Psoas muscle (tissue), 8 donors: ENCODE measurements around the gene FBXO45. TPM values are rescaled to one million over a fixed set of nuclear protein-coding genes. Genes with fewer than 3 reads are reported as not detected.
"Not testable (repeated sequence)": the region's sequence is repeated elsewhere in the genome, so short reads cannot be mapped to it uniquely, and the experiment has no call there.

Experiments
- ATAC-seq, 4 donors: fragments of 200-7000 bp; cut with Tn5 transposase; one replicate each; pipeline ENCODE4 v1.9.1; 2020; ENCODE audit warnings: moderate library complexity in 3 of 4, mild to moderate bottlenecking in 2 of 4
- DNase-seq, 2 donors: peaks; one replicate each; pipeline ENCODE4 v3.0.0-alpha.2; 2020
- H3K27ac ChIP-seq: fragments of 200-600 bp; one replicate; pipeline ENCODE4 v1.8.0; 2022
- H3K27me3 ChIP-seq, 3 donors: fragments of 200-600 bp in 1 of 3; one replicate each; pipeline versions ENCODE4 v1.6.1 to v1.8.0; 2013 to 2022; ENCODE audit warnings: low read length in 2 of 3, mild to moderate bottlenecking in 2 of 3, moderate library complexity in 1 of 3; ENCODE audit not compliant: insufficient read depth in 3 of 3
- H3K36me3 ChIP-seq, 2 donors: fragments of 200-600 bp in 1 of 2; one replicate each; pipeline versions ENCODE4 v1.6.1 to v1.8.0; 2013 to 2022; ENCODE audit warnings: low read depth in 1 of 2, mild to moderate bottlenecking in 1 of 2, moderate library complexity in 1 of 2; ENCODE audit not compliant: insufficient read depth in 1 of 2
- H3K4me1 ChIP-seq: fragments of 200-600 bp; one replicate; pipeline ENCODE4 v1.8.0; 2022
- H3K4me3 ChIP-seq: fragments of 200-600 bp; one replicate; pipeline ENCODE4 v1.8.0; 2022; ENCODE audit warnings: mild to moderate bottlenecking
- H3K9me3 ChIP-seq: fragments of 200-600 bp; one replicate; pipeline ENCODE4 v1.8.0; 2022
- WGBS, 3 donors: extraction: QIAGEN DNeasy Blood & Tissue Kit; methylation state at CpG; one replicate each; pipeline versions ENCODE4 v1.1.6 to v1.1.7; 2013; 5-methylcytosine and 5-hydroxymethylcytosine counted together
- intact Hi-C, 2 donors: fragments of 100-400 bp; cut with DNase I; formaldehyde crosslinking; loops; one replicate each; pipeline versions ENCODE4 v1.11.0 to v1.14.2; 2022
- polyA plus RNA-seq, 3 donors: library from polyadenylated mRNA; stranded (reverse); fragments of 200-250 nt; gene quantifications; one replicate each; pipeline ENCODE4 v1.2.3, GENCODE V29; 2013
- total RNA-seq, 4 donors: library from RNA; stranded (reverse); fragmentation: NEBNext Ultra II Directional in 2 of 4; extraction: Animal tissue kit (Norgen Biotek cat#: 25700) in 2 of 4; gene quantifications; one replicate each; pipeline versions ENCODE4 v1.2.1 to v1.2.4, GENCODE V29; 2021 to 2023
- TF ChIP-seq, protein P1 (sequence below): fragments of 200-600 bp; IDR thresholded peaks from one replicate; pipeline ENCODE4 v1.8.0; 2022; ENCODE audit warnings: antibody characterized with exemption
- donor health status: healthy with polysubstance abuse.
- donor health status: DM: no; HTN: no; CAD: no; lungs with moderate emphysema.
- donor health status: Bipolar disorder and iron deficiency.
- donor health status: healthy.
- donor health status: DM: yes; HTN: yes; CAD: no.
- donor health status: DM: no; HTN: no; CAD: no.
- donor health status: DM: no; HTN: no; CAD: no.
- donor health status: DM: yes; HTN: yes; CAD: no.

The FBXO45 gene
- total and polyA plus RNA-seq, 7 donors: 9.2 to 37.0 (median 15.3) TPM

DNA sequence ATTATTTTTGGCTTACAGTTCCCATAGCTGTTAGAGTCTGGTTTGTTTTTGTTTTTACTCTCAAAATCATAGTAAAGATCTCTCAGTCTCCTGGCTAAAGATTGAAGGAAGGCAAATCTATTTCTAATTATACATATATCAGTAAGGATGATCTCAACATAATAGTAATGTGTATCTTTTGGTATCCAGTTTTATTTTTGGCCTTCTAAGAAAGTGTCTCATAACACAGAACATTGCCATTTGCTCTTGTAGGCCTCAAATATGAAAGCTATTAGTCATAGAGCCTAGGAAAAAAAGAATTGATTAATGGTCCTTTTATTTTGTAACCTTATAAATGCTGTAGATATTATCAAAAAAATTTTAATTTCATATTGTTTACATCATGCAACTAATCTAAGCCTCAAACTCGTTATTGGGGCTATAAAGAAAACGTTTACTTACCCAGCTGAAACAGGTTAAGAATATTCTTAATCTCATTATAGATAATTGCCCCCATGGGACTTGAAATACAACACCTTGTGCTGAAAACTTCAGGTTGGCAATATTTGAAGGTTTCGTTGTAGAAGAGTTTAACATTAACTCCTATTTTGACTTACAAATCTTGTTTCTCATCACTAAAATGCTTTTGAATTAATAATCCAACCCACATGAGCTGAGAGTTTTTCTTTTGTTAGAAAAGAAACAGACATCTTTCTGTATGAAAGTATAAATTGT, 16.7 kb downstream of the FBXO45 start:
- no peak overlapping the region for H3K4me3 ChIP-seq
- no peaks in the 10 kb centered on the region for H3K27me3 ChIP-seq
- intact Hi-C loops: no loop called here
- TF ChIP-seq, protein P1, sequence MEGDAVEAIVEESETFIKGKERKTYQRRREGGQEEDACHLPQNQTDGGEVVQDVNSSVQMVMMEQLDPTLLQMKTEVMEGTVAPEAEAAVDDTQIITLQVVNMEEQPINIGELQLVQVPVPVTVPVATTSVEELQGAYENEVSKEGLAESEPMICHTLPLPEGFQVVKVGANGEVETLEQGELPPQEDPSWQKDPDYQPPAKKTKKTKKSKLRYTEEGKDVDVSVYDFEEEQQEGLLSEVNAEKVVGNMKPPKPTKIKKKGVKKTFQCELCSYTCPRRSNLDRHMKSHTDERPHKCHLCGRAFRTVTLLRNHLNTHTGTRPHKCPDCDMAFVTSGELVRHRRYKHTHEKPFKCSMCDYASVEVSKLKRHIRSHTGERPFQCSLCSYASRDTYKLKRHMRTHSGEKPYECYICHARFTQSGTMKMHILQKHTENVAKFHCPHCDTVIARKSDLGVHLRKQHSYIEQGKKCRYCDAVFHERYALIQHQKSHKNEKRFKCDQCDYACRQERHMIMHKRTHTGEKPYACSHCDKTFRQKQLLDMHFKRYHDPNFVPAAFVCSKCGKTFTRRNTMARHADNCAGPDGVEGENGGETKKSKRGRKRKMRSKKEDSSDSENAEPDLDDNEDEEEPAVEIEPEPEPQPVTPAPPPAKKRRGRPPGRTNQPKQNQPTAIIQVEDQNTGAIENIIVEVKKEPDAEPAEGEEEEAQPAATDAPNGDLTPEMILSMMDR: no peak
- H3K27ac ChIP-seq: no peak overlapping the region
- peaks cover 5 to 60% of the 10 kb centered on the region in 2 donors for H3K36me3 ChIP-seq
- H3K4me1 ChIP-seq: peaks cover 13% of the 10 kb centered on the region
- 45 to 60% (median 45%) methylated on average over 3 of the region's 3 CpGs for WGBS, 3 donors
- no peak for DNase-seq
- ATAC-seq: peak in 3 of 4 donors; percentile 39 to 56 (median 51)
- no peaks in the 10 kb centered on the region for H3K9me3 ChIP-seq

DNA sequence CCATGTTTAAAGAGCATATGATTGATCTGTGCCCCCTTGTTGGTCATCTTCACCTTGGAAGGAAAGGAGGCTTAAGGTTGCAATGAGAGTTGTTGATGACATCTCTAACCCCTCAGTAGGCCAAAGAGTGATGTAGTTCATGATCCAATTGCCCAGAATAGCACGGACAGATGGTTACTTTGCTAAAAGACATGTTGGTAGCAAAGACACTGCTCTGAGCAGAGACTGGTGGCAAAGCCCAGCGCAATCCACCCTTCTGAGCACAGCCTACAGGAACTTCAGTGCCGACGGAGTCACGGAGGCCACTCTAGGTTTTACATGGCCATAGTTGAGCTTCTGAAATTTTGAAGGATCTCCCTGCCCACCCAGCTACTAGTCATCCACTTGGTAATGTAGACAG, 21.8 kb downstream of the FBXO45 start:
- 49 to 91% (median 89%) methylated on average over 5 of the region's 5 CpGs for WGBS, 3 donors
- TF ChIP-seq, protein P1: no peak

GRCh38 chr3:196596355-196596754, 27.9 kb downstream of the FBXO45 start:
- no peak overlapping the region for H3K4me3 ChIP-seq
- H3K27me3 ChIP-seq: no peaks in the 10 kb centered on the region
- DNase-seq: no peak
- H3K9me3 ChIP-seq: no peaks in the 10 kb centered on the region
- no peak overlapping the region for H3K27ac ChIP-seq
- H3K36me3 ChIP-seq: no peaks in the 10 kb centered on the region
- ATAC-seq: no peak
- no peaks in the 10 kb centered on the region for H3K4me1 ChIP-seq
- TF ChIP-seq, protein P1: no peak
- intact Hi-C loops: no loop called here
- 47 to 53% (median 50%) methylated on average over 5 of the region's 5 CpGs for WGBS, 3 donors

More for the DNA sequence above, 21.8 kb downstream of the FBXO45 start:
- DNase-seq (no peak), ATAC-seq (peak in 2 of 4 donors; percentile 95 to 97)
- Histone ChIP-seq H3K27ac (no peak overlapping the region), H3K4me3 (no peak overlapping the region), H3K4me1 (peaks cover 7% of the 10 kb centered on the region), H3K9me3 (no peaks in the 10 kb centered on the region), H3K27me3 (no peaks in the 10 kb centered on the region), H3K36me3 (peaks cover 0 to 15% of the 10 kb centered on the region in 2 donors)
- intact Hi-C loops: no loop called here

DNA sequence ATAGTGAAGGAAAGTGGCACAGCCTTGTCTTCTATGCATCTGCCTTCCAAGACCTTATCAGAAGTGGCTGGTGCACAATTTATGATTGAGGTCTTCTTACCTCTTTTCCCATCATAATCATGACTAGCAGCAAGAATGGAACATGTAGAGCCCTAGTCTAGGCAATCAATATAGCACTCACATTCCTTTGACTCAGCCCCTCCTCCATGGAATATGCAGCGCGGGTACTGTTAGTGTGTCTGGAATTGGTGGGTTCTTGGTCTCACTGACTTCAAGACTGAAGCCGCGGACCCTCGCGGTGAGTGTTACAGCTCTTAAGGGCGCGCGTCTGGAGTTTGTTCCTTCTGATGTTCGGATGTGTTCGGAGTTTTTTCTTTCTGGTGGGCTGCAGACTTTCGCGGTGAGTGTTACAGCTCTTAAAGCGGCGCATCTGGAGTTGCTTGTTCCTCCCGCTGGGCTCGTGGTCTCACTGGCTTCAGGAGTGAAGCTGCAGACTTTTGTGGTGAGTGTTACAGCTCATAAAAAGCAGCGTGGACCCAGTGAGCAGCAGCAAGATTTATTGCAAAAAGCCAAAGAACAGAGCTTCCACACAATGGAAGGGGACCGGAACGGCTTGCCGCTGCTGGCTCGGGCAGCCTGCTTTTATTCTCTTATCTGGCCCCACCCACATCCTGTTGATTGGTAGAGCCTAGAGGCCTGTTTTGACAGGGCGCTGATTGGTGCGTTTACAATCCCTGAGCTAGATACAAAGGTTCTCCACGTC, 29.7 kb downstream of the FBXO45 start:
- ATAC-seq, intact Hi-C loops, H3K27me3 ChIP-seq, H3K9me3 ChIP-seq, H3K27ac ChIP-seq, H3K36me3 ChIP-seq, H3K4me1 ChIP-seq, H3K4me3 ChIP-seq, DNase-seq: not testable (repeated sequence)
- WGBS, 3 donors: 45 to 60% (median 50%) methylated on average over 25 of the region's 25 CpGs

GRCh38 chr3:196599734-196600128, 31.3 kb downstream of the FBXO45 start:
- no peaks in the 10 kb centered on the region for H3K9me3 ChIP-seq
- no peak overlapping the region for H3K27ac ChIP-seq
- TF ChIP-seq, protein P1: no peak
- ATAC-seq: no peak
- H3K4me3 ChIP-seq: no peak overlapping the region
- DNase-seq: no peak
- no peaks in the 10 kb centered on the region for H3K4me1 ChIP-seq
- 64 to 88% (median 74%) methylated on average over 5 of the region's 5 CpGs for WGBS, 3 donors
- intact Hi-C loops: no loop called here
- H3K27me3 ChIP-seq: no peaks in the 10 kb centered on the region
- no peaks in the 10 kb centered on the region for H3K36me3 ChIP-seq
